ENCODE data around the gene RSPH10B2.
"Not testable (repeated sequence)": the region's sequence is repeated elsewhere in the genome, so short reads cannot be mapped to it uniquely, and the experiment has no call there.

The RSPH10B2 gene

GRCh38 chr7:6753964-6754363 lies at the start of gene RSPH10B2:
TSS of gene RSPH10B2 (plus strand) at chr7:6754103. CDS start at chr7:6757678, 3,575 bp downstream.
- H3K4me3 ChIP-seq (replicated peaks in 1 of 2; ENCODE audit: low read depth in 2 of 2, low read length in 2 of 2); DNase-seq (ENCODE audit: low read depth in 2 of 2): not testable (repeated sequence)

GRCh38 chr7:6705959-6706665 lies 47.8 kb upstream of the RSPH10B2 start:
- peak; percentile 41 to 42 for DNase-seq (ENCODE audit: low read depth in 2 of 2)
- peak overlapping the region; percentile 87 to 92 for H3K4me3 ChIP-seq (replicated peaks in 1 of 2; ENCODE audit: low read depth in 2 of 2, low read length in 2 of 2)
- TF ChIP-seq CTCF (IDR thresholded peaks at IDR 0.05; ENCODE audit: low read depth, low read length) = no peak

- H3K4me3 ChIP-seq (replicated peaks in 1 of 2; ENCODE audit: low read depth in 2 of 2, low read length in 2 of 2) = peak within 1 kb of the TSS; percentile 87 to 92
- no peak for TF ChIP-seq CTCF (IDR thresholded peaks at IDR 0.05; ENCODE audit: low read depth, low read length)
- DNase-seq (ENCODE audit: low read depth in 2 of 2) = peak; percentile 94 to 97
Measured at GRCh38 chr7:6706666-6707407, 47.1 kb upstream of the RSPH10B2 start, which contains the start of gene ZNF12. TSS of gene ZNF12 (minus strand) at chr7:6706947. CDS start at chr7:6705173, 1,774 bp downstream.

- no peak for TF ChIP-seq CTCF (IDR thresholded peaks at IDR 0.05; ENCODE audit: low read depth, low read length)
- no peak for DNase-seq (ENCODE audit: low read depth in 2 of 2)
- H3K4me3 ChIP-seq (replicated peaks in 1 of 2; ENCODE audit: low read depth in 2 of 2, low read length in 2 of 2) = no peak overlapping the region
Measured at GRCh38 chr7:6708304-6708703, 45.6 kb upstream of the RSPH10B2 start.

GRCh38 chr7:6709808-6710207 lies 44.1 kb upstream of the RSPH10B2 start:
- no peak for TF ChIP-seq CTCF (IDR thresholded peaks at IDR 0.05; ENCODE audit: low read depth, low read length)
- DNase-seq (ENCODE audit: low read depth in 2 of 2) = no peak
- H3K4me3 ChIP-seq (replicated peaks in 1 of 2; ENCODE audit: low read depth in 2 of 2, low read length in 2 of 2) = no peak overlapping the region

GRCh38 chr7:6714360-6714759 lies 39.5 kb upstream of the RSPH10B2 start:
- no peak overlapping the region for H3K4me3 ChIP-seq (replicated peaks in 1 of 2; ENCODE audit: low read depth in 2 of 2, low read length in 2 of 2)
- no peak for DNase-seq (ENCODE audit: low read depth in 2 of 2)
- TF ChIP-seq CTCF (IDR thresholded peaks at IDR 0.05; ENCODE audit: low read depth, low read length) = no peak

GRCh38 chr7:6715898-6716297 lies 38.0 kb upstream of the RSPH10B2 start:
- not testable (repeated sequence) for DNase-seq (ENCODE audit: low read depth in 2 of 2); H3K4me3 ChIP-seq (replicated peaks in 1 of 2; ENCODE audit: low read depth in 2 of 2, low read length in 2 of 2)
